Measurements from ENCODE around the gene IFIT5.
"Not testable (repeated sequence)": the region's sequence is repeated elsewhere in the genome, so short reads cannot be mapped to it uniquely, and the experiment has no call there.

Gene IFIT5

DNA sequence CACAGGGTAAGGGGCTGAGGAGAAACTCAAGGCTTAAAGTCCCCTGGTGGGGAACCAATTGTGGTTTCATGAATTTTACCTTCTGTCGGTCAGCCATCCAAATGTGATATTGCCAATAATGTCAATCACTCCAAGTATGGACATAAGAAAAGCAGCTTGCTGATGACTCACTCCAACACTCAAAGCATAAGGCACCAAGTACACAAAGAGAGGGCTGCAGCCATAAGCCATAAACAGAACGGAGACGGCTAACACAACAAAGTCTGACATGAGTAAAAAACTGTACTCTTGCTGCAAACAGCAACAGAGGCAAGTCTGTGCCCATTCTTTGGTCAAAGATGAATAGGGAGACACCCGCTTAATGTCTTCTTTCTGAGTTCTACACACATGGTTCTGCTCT is 24.2 kb downstream of the IFIT5 start:
- DNase-seq = no peak

GRCh38 chr10:89440226-89441009 is 26.1 kb downstream of the IFIT5 start:
- no peak for DNase-seq

GRCh38 chr10:89442289-89442688 is 27.9 kb downstream of the IFIT5 start:
- DNase-seq = no peak

GRCh38 chr10:89444819-89445218 is 30.5 kb downstream of the IFIT5 start:
- DNase-seq = not testable (repeated sequence)

- no peak for DNase-seq
These were observed 36.5 kb downstream of the IFIT5 start for GRCh38 chr10:89450901-89451300.

DNA sequence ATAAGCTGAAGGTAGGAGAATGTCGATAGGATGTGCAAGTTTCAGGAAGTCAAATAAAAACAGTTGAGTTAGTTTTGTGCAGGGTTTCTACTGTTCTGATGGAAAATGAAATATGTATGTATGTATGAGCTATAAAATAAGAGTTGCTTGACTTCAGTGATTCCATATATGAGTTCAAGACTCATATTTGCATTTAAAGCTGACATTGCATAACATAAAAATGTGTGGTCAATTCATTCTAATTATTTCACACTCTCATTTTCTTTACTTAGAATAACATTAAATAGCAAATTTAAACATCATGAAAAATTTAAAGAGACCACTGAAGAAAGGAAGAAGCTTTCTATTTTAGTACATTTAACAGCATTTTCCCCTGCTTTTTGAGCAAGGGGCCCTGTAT is 37.8 kb downstream of the IFIT5 start:
- DNase-seq = no peak

GRCh38 chr10:89454561-89455347 is 40.4 kb downstream of the IFIT5 start:
- no peak for DNase-seq

- no peak for DNase-seq
These were observed 43.9 kb downstream of the IFIT5 start for GRCh38 chr10:89458291-89458690.

GRCh38 chr10:89458784-89459183 is 44.4 kb downstream of the IFIT5 start:
- no peak for DNase-seq

- no peak for DNase-seq
These were observed 49.6 kb downstream of the IFIT5 start for GRCh38 chr10:89463846-89464537.

- DNase-seq = no peak
These were observed 50.8 kb downstream of the IFIT5 start for GRCh38 chr10:89465196-89465595.

DNA sequence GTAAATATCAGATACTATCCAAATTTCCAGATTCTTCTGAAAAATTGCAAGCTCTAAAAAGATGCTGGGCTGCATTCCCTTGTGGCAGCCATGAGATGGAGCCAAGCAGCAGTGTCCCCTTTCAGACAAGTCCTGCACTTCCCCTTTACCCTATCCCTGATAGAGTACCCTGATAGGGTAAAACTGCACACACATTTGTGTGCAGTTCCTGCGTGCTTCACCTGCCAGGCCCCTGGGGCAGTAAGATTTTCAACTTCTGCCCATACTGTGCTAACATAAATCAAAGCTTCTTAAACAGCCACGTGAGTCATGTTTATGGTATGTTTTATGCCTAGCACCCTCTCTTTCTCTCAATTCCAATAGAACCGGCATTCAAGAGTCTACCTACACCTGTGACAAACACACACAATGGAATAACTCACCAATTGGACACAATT is 52.2 kb downstream of the IFIT5 start:
- no peak for DNase-seq

DNA sequence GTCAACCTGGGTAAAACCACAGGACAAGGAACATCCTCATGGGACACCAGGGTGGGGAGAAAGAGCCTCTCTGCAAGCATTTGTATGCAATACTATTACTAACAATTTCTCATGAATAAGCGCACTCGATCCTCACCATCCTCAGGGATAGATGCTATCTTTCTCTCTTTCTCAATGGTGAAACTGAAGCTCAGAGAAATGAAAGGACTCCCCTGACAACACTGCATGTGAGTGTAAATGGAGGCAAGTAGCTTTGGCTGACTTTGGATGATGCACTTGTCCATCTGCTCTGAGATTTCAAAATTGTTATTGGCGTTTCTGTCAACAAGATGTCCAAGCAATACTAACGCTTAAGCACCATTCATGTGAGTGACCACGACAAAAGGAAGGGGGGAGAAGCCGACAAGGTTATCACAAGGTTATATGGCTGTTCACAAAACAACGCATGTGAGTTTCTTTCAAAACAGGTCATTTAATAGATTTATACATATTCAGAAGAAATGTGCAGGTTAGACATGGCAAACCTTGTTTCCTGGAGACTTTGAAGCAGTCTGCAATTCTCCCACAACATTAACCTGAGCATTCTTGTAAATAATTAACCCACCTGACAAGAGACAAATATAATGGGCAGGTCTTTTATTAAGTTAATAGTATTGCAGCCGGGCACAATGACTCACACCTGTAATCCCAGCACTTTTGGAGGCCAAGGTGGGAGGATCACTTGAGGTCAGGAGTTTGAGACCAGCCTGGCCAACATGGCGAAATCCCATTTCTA is 54.0 kb downstream of the IFIT5 start:
- DNase-seq = no peak

GRCh38 chr10:89469517-89469916 is 55.1 kb downstream of the IFIT5 start:
- no peak for DNase-seq

All from activated CD4-positive, CD25-positive, alpha-beta regulatory T cell (primary cell).